K562 (cell line): ENCODE results near the gene PI16. TPM values are rescaled to one million over a fixed set of nuclear protein-coding genes. Genes with fewer than 3 reads are reported as not detected.

Source experiments
- ATAC-seq: fragments of 200-7000 bp; cut with Tn5 transposase; 3 replicates; pipeline ENCODE4 v1.9.1; 2020; ENCODE audit warnings: moderate library complexity
- BruUV-seq: library from RNA; stranded (reverse); fragments of 400-500 nt; replicated peaks from 2 replicates; lab custom pipeline; 2021; lab: Mats Ljungman, UMichigan
- CTCF ChIA-PET: fragments of 300-600 bp; formaldehyde crosslinking; extraction: SDS; loops from one replicate; lab custom pipeline; 2021; ENCODE audit warnings: low intra/inter-chr PET ratio; lab: Yijun Ruan, JAX
- POLR2A ChIA-PET: fragments of 300-600, 350-650 bp; sonication (Branson Sonifier 250); formaldehyde crosslinking; extraction: SDS; loops from one replicate; lab custom pipeline; 2021; ENCODE audit warnings: antibody characterized with exemption, inconsistent platforms; lab: Yijun Ruan, JAX
- DNase-seq, 4 experiments: peaks; one replicate each; pipeline versions ENCODE4 v3.0.0 to v3.0.0-alpha.2; 2011 to 2018; ENCODE audit warnings: low spot score in 3 of 4, mixed read lengths in 3 of 4; ENCODE audit errors: extremely low read depth in 1 of 4
- FAIRE-seq: peaks from 2 replicates; lab custom pipeline; 2011; peaks lifted over from hg19 to GRCh38; lab: Jason Lieb, UNC
- H2AFZ ChIP-seq: 2 replicates; pipeline ENCODE4 v1.6.0; 2011; ENCODE audit warnings: low read depth, low read length, control low read depth, inconsistent platforms
- H3K27ac ChIP-seq: fragments of 200-600 bp; 3 replicates; pipeline ENCODE4 v1.8.0; 2011; ENCODE audit warnings: low read depth, mild to moderate bottlenecking, control low read depth, inconsistent platforms, low read length, moderate library complexity, mixed read lengths; ENCODE audit errors: extremely low read depth
- H3K27me3 ChIP-seq, 2 experiments: fragments of 300-600 bp in 1 of 2; 2 replicates in 1 of 2; 3 replicates in 1 of 2; pipeline versions ENCODE4 v1.6.0 to v1.8.0; 2011; ENCODE audit warnings: inconsistent platforms in 2 of 2, low read length in 2 of 2, mild to moderate bottlenecking in 1 of 2, mixed read lengths in 1 of 2, moderate library complexity in 1 of 2; ENCODE audit not compliant: control insufficient read depth in 2 of 2, insufficient read depth in 2 of 2
- H3K36me3 ChIP-seq: fragments of 300-600 bp; 3 replicates; pipeline ENCODE4 v1.8.0; 2011; ENCODE audit warnings: mild to moderate bottlenecking, low read length, inconsistent platforms; ENCODE audit not compliant: control insufficient read depth, insufficient read depth
- H3K4me1 ChIP-seq, 2 experiments: fragments of 200-600 bp in 1 of 2; replicated peaks in 1 of 2; 2 replicates in 1 of 2; 3 replicates in 1 of 2; pipeline versions ENCODE4 v1.5.1 to v1.8.0; 2011; ENCODE audit warnings: inconsistent platforms in 2 of 2, low read length in 2 of 2, mild to moderate bottlenecking in 1 of 2, mixed read lengths in 1 of 2, moderate library complexity in 1 of 2; ENCODE audit not compliant: control insufficient read depth in 2 of 2, insufficient read depth in 2 of 2
- H3K4me2 ChIP-seq: 2 replicates; pipeline ENCODE4 v1.6.1; 2011; ENCODE audit warnings: low read length, control low read depth, inconsistent platforms, mixed read lengths; ENCODE audit not compliant: insufficient read depth
- H3K4me3 ChIP-seq: fragments of 200-600 bp; sonication (generic), shearing (Covaris generic); 2 replicates; pipeline ENCODE4 v1.5.1; 2016; ENCODE audit warnings: control low read depth, inconsistent platforms
- H3K79me2 ChIP-seq: fragments of 200-600 bp; 3 replicates; pipeline ENCODE4 v1.8.0; 2011; ENCODE audit warnings: low read length, inconsistent platforms; ENCODE audit not compliant: control insufficient read depth, insufficient read depth
- H3K9ac ChIP-seq, 2 experiments: 2 replicates each; pipeline versions ENCODE4 v1.6.0 to v1.6.1; 2011; ENCODE audit warnings: low read depth in 2 of 2, low read length in 2 of 2, control low read depth in 1 of 2, inconsistent platforms in 1 of 2, mild to moderate bottlenecking in 1 of 2, mixed read lengths in 1 of 2; ENCODE audit not compliant: insufficient read depth in 1 of 2
- H3K9me1 ChIP-seq: one replicate; pipeline ENCODE4 v1.6.0; 2011; ENCODE audit warnings: inconsistent platforms, mild to moderate bottlenecking, low read length, moderate library complexity; ENCODE audit not compliant: control insufficient read depth, insufficient read depth
- H3K9me3 ChIP-seq: replicated peaks from 2 replicates; pipeline ENCODE4 v1.5.1; 2011; ENCODE audit warnings: low read depth, low read length, inconsistent platforms; ENCODE audit not compliant: control insufficient read depth, insufficient read depth
- H4K20me1 ChIP-seq: replicated peaks from 2 replicates; pipeline ENCODE4 v1.6.1; 2011; ENCODE audit warnings: low read length, inconsistent platforms, mixed read lengths; ENCODE audit not compliant: control insufficient read depth, insufficient read depth
- EGR1 ChIP-seq: fragments of 450-650 bp; conservative IDR thresholded peaks from 2 replicates; pipeline ENCODE4 v1.6.1; 2017; ENCODE audit warnings: mild to moderate bottlenecking
- MTA3 ChIP-seq: fragments of 450-650 bp; formaldehyde crosslinking; IDR thresholded peaks from 2 replicates; pipeline ENCODE4 v1.6.1; 2017; ENCODE audit warnings: mild to moderate bottlenecking, borderline replicate concordance
- MYC ChIP-seq, 2 experiments: fragments of 250-450 bp in 1 of 2; sonication (Bioruptor Pico) in 1 of 2; IDR thresholded peaks; 2 replicates each; pipeline versions ENCODE4 v1.5.1 to v1.6.1; 2012 to 2021; ENCODE audit warnings: low read depth in 2 of 2, borderline replicate concordance in 1 of 2, improper control_type of control experiment in 1 of 2, low read length in 1 of 2, mild to moderate bottlenecking in 1 of 2, moderate library complexity in 1 of 2
- POLR3G ChIP-seq: IDR thresholded peaks from 2 replicates; pipeline ENCODE4 v1.6.1; 2011; ENCODE audit not compliant: insufficient read length, insufficient replicate concordance; ENCODE audit errors: extremely low read depth
- SAFB2 ChIP-seq: fragments of 200-400 bp; formaldehyde crosslinking; IDR thresholded peaks from 2 replicates; pipeline ENCODE4 v1.6.1; 2018; ENCODE audit warnings: borderline replicate concordance, low read length, low read depth, moderate library complexity; ENCODE audit not compliant: severe bottlenecking
- WGBS: fragments of 100-300 bp; shearing (Covaris generic); methylation state at CpG from one replicate; pipeline ENCODE4 v1.1.6; 2016; ENCODE audit warnings: low coverage, mixed read lengths; ENCODE audit not compliant: insufficient coverage; ENCODE audit errors: missing lambda C conversion rate; 5-methylcytosine and 5-hydroxymethylcytosine counted together
- in situ Hi-C: fragments of 300-500 bp; cut with MboI; formaldehyde crosslinking; loops from 4 replicates; pipeline ENCODE4 v1.15.0; 2018; ENCODE audit warnings: inconsistent platforms, mixed read lengths
- intact Hi-C: fragments of 100-400 bp; cut with micrococcal nuclease; formaldehyde crosslinking; loops from 2 replicates; pipeline ENCODE4 v1.14.2; 2022
- polyA plus RNA-seq, 8 experiments: library from polyadenylated mRNA; depleted of rRNA in 4 of 8; stranded (reverse) in 5 of 8; unstranded in 3 of 8; fragments of >200 nt; fragmentation: Nextera tagmentation in 2 of 8; fragmentation: Illumina TruSeq in 1 of 8; extraction: Ambion mirVana in 2 of 8; extraction: Trizol in 1 of 8; gene quantifications; 2 replicates each; pipeline versions ENCODE4 v1.2.1 to v1.2.3, GENCODE V29; 2011 to 2014; ENCODE audit warnings: inconsistent platforms in 1 of 8, missing spikeins in 1 of 8
- total RNA-seq, 7 experiments: library from RNA; depleted of rRNA in 6 of 7; stranded (reverse); fragments of >200 nt in 6 of 7; fragmentation: Illumina TruSeq in 2 of 7; extraction: Trizol in 2 of 7; gene quantifications; 2 replicates each; pipeline versions ENCODE4 v1.2.1 to v1.2.3, GENCODE V29; 2011 to 2021; ENCODE audit warnings: low replicate concordance in 1 of 7
- TF ChIP-seq, protein P1 (sequence below): sonication (generic); formaldehyde crosslinking; IDR thresholded peaks from 2 replicates; pipeline ENCODE4 v1.8.0; 2022; ENCODE audit warnings: missing genetic modification reagents, mild to moderate bottlenecking, moderate library complexity, borderline replicate concordance

PI16 gene
- total and polyA plus RNA-seq, 9 of the 15 experiments (the other 6 are each of a cell fraction or from before 2014, with no cell fraction given): 0.06 to 0.18 TPM; not detected in 7

- TF ChIP-seq, protein P1, sequence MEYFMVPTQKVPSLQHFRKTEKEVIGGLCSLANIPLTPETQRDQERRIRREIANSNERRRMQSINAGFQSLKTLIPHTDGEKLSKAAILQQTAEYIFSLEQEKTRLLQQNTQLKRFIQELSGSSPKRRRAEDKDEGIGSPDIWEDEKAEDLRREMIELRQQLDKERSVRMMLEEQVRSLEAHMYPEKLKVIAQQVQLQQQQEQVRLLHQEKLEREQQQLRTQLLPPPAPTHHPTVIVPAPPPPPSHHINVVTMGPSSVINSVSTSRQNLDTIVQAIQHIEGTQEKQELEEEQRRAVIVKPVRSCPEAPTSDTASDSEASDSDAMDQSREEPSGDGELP (CRISPR knock-in tag): peak; percentile 1; the same call in 1 of the 2 replicates
- TF ChIP-seq POLR3G (no peak), SAFB2 (no peak), MYC (IDR thresholded peaks at IDR 0.05; ENCODE audit: low read depth, low read length) (no peak), MYC (CRISPR knock-in tag; IDR thresholded peaks at IDR 0.05; ENCODE audit: borderline replicate concordance, low read depth) (no peak)
Observed at GRCh38 chr6:36976509-36976908, 22.0 kb downstream of the PI16 start (continued).

DNA sequence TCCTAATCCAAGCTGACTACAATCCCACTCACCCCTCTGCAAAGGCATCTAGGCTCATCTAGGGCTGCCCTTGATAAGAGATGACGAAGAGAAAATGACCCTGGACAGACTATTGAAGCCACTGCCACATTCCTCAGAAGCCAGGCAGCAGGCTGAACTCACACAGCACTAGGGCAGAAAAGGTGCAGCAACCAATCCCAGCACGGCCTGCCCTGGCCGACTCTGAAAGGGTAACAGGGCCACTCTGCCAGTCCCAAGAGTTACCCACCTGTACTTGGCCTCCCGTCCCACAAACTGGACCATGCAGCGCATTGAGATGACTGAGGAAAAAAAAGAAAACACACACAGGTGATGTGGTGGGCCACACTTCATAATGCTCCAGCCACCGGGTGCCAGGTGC is 22.4 kb downstream of the PI16 start:
- intact Hi-C loops: loop anchor here (1.0 kb wide), 1 partner anchor 41 kb away; no protein-coding TSS in a partner anchor
- no TSS peak for BruUV-seq
- in situ Hi-C loops: no loop called here
- DNase-seq (no peak), ATAC-seq (no peak), FAIRE-seq (peak; percentile 26)
- no peak overlapping the region for H2AFZ ChIP-seq
- POLR2A ChIA-PET: interaction anchor here (0.6 to 1.1 kb wide), 5 partner anchors 9 to 1269 kb away, joined by 3 read pairs; partner anchors contain the start of gene MTCH1
- H3K27me3 ChIP-seq: no peaks in the 10 kb centered on the region
- peaks cover 30% of the 10 kb centered on the region for H3K79me2 ChIP-seq
- H3K9ac ChIP-seq: no peak overlapping the region
- H3K4me3 ChIP-seq: no peak overlapping the region
- no peak overlapping the region for H3K4me2 ChIP-seq
- peaks cover 100% of the 10 kb centered on the region for H3K36me3 ChIP-seq
- H3K9me1 ChIP-seq: peaks cover 8% of the 10 kb centered on the region
- H3K9me3 ChIP-seq: no peaks in the 10 kb centered on the region
- 93% methylated on average over 6 of the region's 6 CpGs for WGBS
- H3K27ac ChIP-seq: no peak overlapping the region
- CTCF ChIA-PET: no interaction called here
- peaks cover 36% of the 10 kb centered on the region for H4K20me1 ChIP-seq
- peaks cover 2 to 9% of the 10 kb centered on the region in 2 experiments; a peak in 4 of 5 replicates for H3K4me1 ChIP-seq
- TF ChIP-seq MTA3 (no peak), EGR1 (no peak)
- TF ChIP-seq, protein P1 (CRISPR knock-in tag): peak; percentile 3; the same call in 1 of the 2 replicates
